Measurements from ENCODE around the gene KRT4. TPM values are rescaled to one million over a fixed set of nuclear protein-coding genes. Genes with fewer than 3 reads are reported as not detected.
"Not testable (repeated sequence)": the region's sequence is repeated elsewhere in the genome, so short reads cannot be mapped to it uniquely, and the experiment has no call there.

The KRT4 gene
- total and polyA plus RNA-seq, 7 donors = 0.86 to 18.6 TPM; not detected in 5

DNA sequence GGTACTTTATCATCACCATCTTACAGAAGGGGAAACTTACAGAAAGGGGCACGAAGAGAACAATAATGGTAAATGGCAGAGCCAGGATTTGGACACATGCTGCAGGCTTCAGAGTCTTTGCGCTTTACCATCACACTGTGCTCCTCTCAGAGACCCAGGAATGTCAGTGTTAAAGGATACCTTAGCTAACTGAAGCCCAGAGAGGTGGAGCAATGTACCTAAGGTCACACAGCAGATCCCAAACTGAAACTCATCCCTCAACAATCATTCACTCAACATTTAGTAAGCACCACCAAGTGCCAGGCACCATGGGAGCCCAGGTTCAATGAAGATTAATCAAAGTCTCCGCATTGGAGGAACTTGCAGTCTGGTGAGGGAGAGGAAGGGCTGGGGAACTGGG is 42.9 kb upstream of the KRT4 start:
- H3K27ac ChIP-seq = no peak overlapping the region
- no peaks in the 10 kb centered on the region for H3K36me3 ChIP-seq
- 81 to 84% methylated on average over 3 of the region's 3 CpGs for WGBS, 2 donors
- no peak for DNase-seq
- intact Hi-C loops (cut with DNase I) = no loop called here
- peaks cover 0 to 7% (median 0%) of the 10 kb centered on the region in 4 donors for H3K4me1 ChIP-seq
- H3K27me3 ChIP-seq = no peaks in the 10 kb centered on the region
- no peak overlapping the region for H3K4me3 ChIP-seq
- no peaks in the 10 kb centered on the region for H3K9me3 ChIP-seq
- TF ChIP-seq, protein P1, sequence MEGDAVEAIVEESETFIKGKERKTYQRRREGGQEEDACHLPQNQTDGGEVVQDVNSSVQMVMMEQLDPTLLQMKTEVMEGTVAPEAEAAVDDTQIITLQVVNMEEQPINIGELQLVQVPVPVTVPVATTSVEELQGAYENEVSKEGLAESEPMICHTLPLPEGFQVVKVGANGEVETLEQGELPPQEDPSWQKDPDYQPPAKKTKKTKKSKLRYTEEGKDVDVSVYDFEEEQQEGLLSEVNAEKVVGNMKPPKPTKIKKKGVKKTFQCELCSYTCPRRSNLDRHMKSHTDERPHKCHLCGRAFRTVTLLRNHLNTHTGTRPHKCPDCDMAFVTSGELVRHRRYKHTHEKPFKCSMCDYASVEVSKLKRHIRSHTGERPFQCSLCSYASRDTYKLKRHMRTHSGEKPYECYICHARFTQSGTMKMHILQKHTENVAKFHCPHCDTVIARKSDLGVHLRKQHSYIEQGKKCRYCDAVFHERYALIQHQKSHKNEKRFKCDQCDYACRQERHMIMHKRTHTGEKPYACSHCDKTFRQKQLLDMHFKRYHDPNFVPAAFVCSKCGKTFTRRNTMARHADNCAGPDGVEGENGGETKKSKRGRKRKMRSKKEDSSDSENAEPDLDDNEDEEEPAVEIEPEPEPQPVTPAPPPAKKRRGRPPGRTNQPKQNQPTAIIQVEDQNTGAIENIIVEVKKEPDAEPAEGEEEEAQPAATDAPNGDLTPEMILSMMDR (IDR thresholded peaks at IDR 0.05) = no peak
- TF ChIP-seq EP300 (IDR thresholded peaks at IDR 0.05) (no peak), POLR2A (IDR thresholded peaks at IDR 0.05) (no peak), POLR2AphosphoS5 (IDR thresholded peaks at IDR 0.05) (no peak)

GRCh38 chr12:52856077-52856476 is 42.2 kb upstream of the KRT4 start:
- H3K36me3 ChIP-seq; intact Hi-C loops (cut with DNase I); H3K27ac ChIP-seq; H3K9me3 ChIP-seq; H3K4me3 ChIP-seq; H3K27me3 ChIP-seq; H3K4me1 ChIP-seq; DNase-seq: not testable (repeated sequence)
- 92 to 95% methylated on average over 2 of the region's 2 CpGs for WGBS, 2 donors

GRCh38 chr12:52851787-52852186 is 37.9 kb upstream of the KRT4 start:
- no peaks in the 10 kb centered on the region for H3K27me3 ChIP-seq
- no peak overlapping the region for H3K4me3 ChIP-seq
- H3K4me1 ChIP-seq = no peaks in the 10 kb centered on the region
- no peak for DNase-seq
- TF ChIP-seq EP300 (IDR thresholded peaks at IDR 0.05) (no peak), POLR2A (IDR thresholded peaks at IDR 0.05) (no peak), POLR2AphosphoS5 (IDR thresholded peaks at IDR 0.05) (no peak)
- TF ChIP-seq, protein P1 (IDR thresholded peaks at IDR 0.05) = no peak
- H3K27ac ChIP-seq = no peak overlapping the region
- no peaks in the 10 kb centered on the region for H3K36me3 ChIP-seq
- intact Hi-C loops (cut with DNase I) = no loop called here
- no peaks in the 10 kb centered on the region for H3K9me3 ChIP-seq

DNA sequence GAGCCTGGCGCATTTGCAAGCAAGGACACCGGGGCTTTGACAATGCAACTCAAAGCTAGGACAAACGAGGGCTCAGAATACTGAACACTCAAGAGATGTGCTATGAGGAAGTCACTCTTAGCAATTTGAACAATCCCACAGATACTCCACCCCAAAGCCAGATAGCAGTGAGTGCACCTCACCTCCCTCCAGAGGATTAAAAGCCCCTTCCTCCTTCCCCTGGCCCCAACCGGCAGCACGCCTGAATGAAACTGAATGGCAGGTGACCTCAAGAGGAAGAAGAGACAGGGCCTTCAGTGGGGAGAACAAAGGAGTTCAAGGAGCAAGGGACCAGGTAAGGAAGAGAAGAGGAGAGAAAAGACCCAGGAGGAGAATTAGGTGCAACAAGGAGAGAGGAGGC is 36.8 kb upstream of the KRT4 start:
- no peak overlapping the region for H3K4me3 ChIP-seq
- no peak for DNase-seq
- H3K27ac ChIP-seq = no peak overlapping the region
- intact Hi-C loops (cut with DNase I) = no loop called here
- H3K4me1 ChIP-seq = no peaks in the 10 kb centered on the region
- TF ChIP-seq, protein P1 (IDR thresholded peaks at IDR 0.05) = no peak
- no peak for TF ChIP-seq POLR2AphosphoS5 (IDR thresholded peaks at IDR 0.05)
- H3K9me3 ChIP-seq = no peaks in the 10 kb centered on the region
- WGBS, 2 donors = 74 to 88% methylated on average over 5 of the region's 5 CpGs
- no peaks in the 10 kb centered on the region for H3K36me3 ChIP-seq
- no peaks in the 10 kb centered on the region for H3K27me3 ChIP-seq

GRCh38 chr12:52849511-52849910 is 35.6 kb upstream of the KRT4 start:
- Histone ChIP-seq H3K27me3 (no peaks in the 10 kb centered on the region), H3K4me1 (no peaks in the 10 kb centered on the region), H3K4me3 (no peak overlapping the region), H3K9me3 (no peaks in the 10 kb centered on the region), H3K36me3 (no peaks in the 10 kb centered on the region), H3K27ac (no peak overlapping the region)
- intact Hi-C loops (cut with DNase I) = no loop called here
- TF ChIP-seq EP300 (IDR thresholded peaks at IDR 0.05) (no peak), POLR2AphosphoS5 (IDR thresholded peaks at IDR 0.05) (no peak), POLR2A (IDR thresholded peaks at IDR 0.05) (no peak)
- TF ChIP-seq, protein P1 (IDR thresholded peaks at IDR 0.05) = no peak
- no peak for DNase-seq
- 81 to 87% methylated on average over 6 of the region's 6 CpGs for WGBS, 2 donors
